DOHH2 (cell line): ENCODE results near the gene CCDC30.

ENCODE experiments used
- H3F3A ChIP-seq: fragments of 200-600 bp; sonication (generic), shearing (Covaris generic); 2 replicates; pipeline ENCODE4 v1.6.0; 2016; ENCODE audit warnings: antibody characterized with exemption, mild to moderate bottlenecking; ENCODE audit not compliant: control insufficient read depth, insufficient read depth
- H3K27ac ChIP-seq: fragments of 200-600 bp; sonication (generic); 2 replicates; pipeline ENCODE4 v1.5.1; 2014; ENCODE audit warnings: low read depth, mild to moderate bottlenecking, low read length, moderate library complexity
- H3K27me3 ChIP-seq: fragments of 200-600 bp; sonication (generic); 2 replicates; pipeline ENCODE4 v1.6.1; 2014; ENCODE audit warnings: mild to moderate bottlenecking, low read length, mixed read lengths; ENCODE audit not compliant: control insufficient read depth
- H3K36me3 ChIP-seq: fragments of 200-600 bp; sonication (generic); 2 replicates; pipeline ENCODE4 v1.6.1; 2014; ENCODE audit warnings: mild to moderate bottlenecking, low read length, moderate library complexity, mixed read lengths; ENCODE audit not compliant: control insufficient read depth
- H3K4me1 ChIP-seq: fragments of 200-600 bp; sonication (generic); 2 replicates; pipeline ENCODE4 v1.6.1; 2014; ENCODE audit warnings: mild to moderate bottlenecking, low read length, mixed read lengths; ENCODE audit not compliant: control insufficient read depth
- H3K4me2 ChIP-seq: fragments of 200-600 bp; sonication (generic); 2 replicates; pipeline ENCODE4 v1.6.0; 2014; ENCODE audit warnings: mild to moderate bottlenecking, low read length, moderate library complexity
- H3K4me3 ChIP-seq: fragments of 200-600 bp; sonication (generic); 2 replicates; pipeline ENCODE4 v1.5.1; 2014; ENCODE audit warnings: mild to moderate bottlenecking, low read length, mixed read lengths
- H3K79me2 ChIP-seq: fragments of 200-600 bp; sonication (generic); 2 replicates; pipeline ENCODE4 v1.6.1; 2014; ENCODE audit warnings: mild to moderate bottlenecking, low read length, mixed read lengths; ENCODE audit not compliant: control insufficient read depth
- H3K9me2 ChIP-seq: fragments of 200-600 bp; sonication (generic); replicated peaks from 2 replicates; pipeline ENCODE4 v1.6.1; 2014; ENCODE audit warnings: mild to moderate bottlenecking, low read length, mixed read lengths; ENCODE audit not compliant: control insufficient read depth
- H3K9me3 ChIP-seq: fragments of 200-600 bp; sonication (generic); 2 replicates; pipeline ENCODE4 v1.6.1; 2014; ENCODE audit warnings: antibody characterized with exemption, low read length, mixed read lengths; ENCODE audit not compliant: control insufficient read depth, insufficient read depth
- H4K20me1 ChIP-seq: fragments of 200-600 bp; sonication (generic); 2 replicates; pipeline ENCODE4 v1.6.0; 2014; ENCODE audit warnings: low read depth, mild to moderate bottlenecking, antibody characterized with exemption, low read length, moderate library complexity; ENCODE audit not compliant: control insufficient read depth, insufficient read depth
- CTCF ChIP-seq: fragments of 200-600 bp; sonication (generic); IDR thresholded peaks from one replicate; pipeline ENCODE4 v1.5.1; 2014; ENCODE audit warnings: antibody characterized with exemption, mild to moderate bottlenecking, low read depth, low read length; ENCODE audit not compliant: poor library complexity, severe bottlenecking
- EZH2phosphoT487 ChIP-seq: fragments of 200-600 bp; sonication (generic); IDR thresholded peaks from 2 replicates; pipeline ENCODE4 v1.6.1; 2017; ENCODE audit warnings: borderline replicate concordance, mild to moderate bottlenecking, antibody characterized with exemption, low read length, moderate library complexity, mixed read lengths

The CCDC30 gene

GRCh38 chr1:42646056-42646455 lies 183.0 kb downstream of the CCDC30 start:
- Histone ChIP-seq H3K9me3 (peaks cover 7% of the 10 kb centered on the region; the same call in 1 of the 2 replicates), H3K4me1 (no peaks in the 10 kb centered on the region), H3K36me3 (no peaks in the 10 kb centered on the region), H3K4me2 (no peak overlapping the region), H3K27ac (no peak overlapping the region), H3F3A (no peaks in the 10 kb centered on the region), H3K4me3 (no peak overlapping the region), H3K79me2 (no peaks in the 10 kb centered on the region), H3K9me2 (no peaks in the 10 kb centered on the region), H4K20me1 (no peaks in the 10 kb centered on the region), H3K27me3 (peaks cover 21% of the 10 kb centered on the region)
- TF ChIP-seq EZH2phosphoT487: no peak
- no peak for TF ChIP-seq CTCF

- Histone ChIP-seq H3F3A (no peaks in the 10 kb centered on the region), H3K4me2 (peak overlapping the region; percentile 86), H3K27ac (no peak overlapping the region), H3K4me3 (peak overlapping the region; percentile 95), H3K27me3 (peaks cover 11% of the 10 kb centered on the region), H4K20me1 (0 out of 2 replicates have a peak, but pooled peaks cover 6% of the 10 kb centered on the region), H3K9me3 (no peaks in the 10 kb centered on the region), H3K9me2 (no peaks in the 10 kb centered on the region), H3K36me3 (peaks cover 38% of the 10 kb centered on the region), H3K79me2 (peaks cover 43% of the 10 kb centered on the region), H3K4me1 (peaks cover 40% of the 10 kb centered on the region)
- no peak for TF ChIP-seq CTCF
These were observed 194.1 kb downstream of the CCDC30 start for GRCh38 chr1:42657201-42657600.

- Histone ChIP-seq H3K27ac (peak within 1 kb of the TSS; percentile 50), H4K20me1 (0 out of 2 replicates have a peak, but pooled peaks cover 6% of the 10 kb centered on the region)
- TF ChIP-seq EZH2phosphoT487 (no peak), CTCF (no peak)
These were observed 195.1 kb downstream of the CCDC30 start, which contains the start of gene PPIH for GRCh38 chr1:42657981-42658876. Gene PPIH, plus strand, starts transcription at chr1:42658423. Its CDS starts 24 bp downstream, at chr1:42658447.

More at GRCh38 chr1:42657981-42658876, 195.1 kb downstream of the CCDC30 start, which contains the start of gene PPIH:
- H3K4me1 ChIP-seq: peaks cover 40% of the 10 kb centered on the region
- no peaks in the 10 kb centered on the region for H3F3A ChIP-seq
- peaks cover 10% of the 10 kb centered on the region for H3K27me3 ChIP-seq
- peaks cover 52% of the 10 kb centered on the region for H3K79me2 ChIP-seq
- H3K9me2 ChIP-seq: no peaks in the 10 kb centered on the region
- peak within 1 kb of the TSS; percentile 86 for H3K4me2 ChIP-seq
- H3K36me3 ChIP-seq: peaks cover 48% of the 10 kb centered on the region
- H3K4me3 ChIP-seq: peak within 1 kb of the TSS; percentile 95
- H3K9me3 ChIP-seq: no peaks in the 10 kb centered on the region
